ENCODE results near the gene CEP55. TPM values are rescaled to one million over a fixed set of nuclear protein-coding genes. Genes with fewer than 3 reads are reported as not detected.
"Not testable (repeated sequence)": the region's sequence is repeated elsewhere in the genome, so short reads cannot be mapped to it uniquely, and the experiment has no call there.

Gene CEP55
- total and polyA plus RNA-seq, 2 of the 8 experiments (the other 6 are each of a cell fraction or from before 2014, with no cell fraction given), result 7.0 to 19.6 TPM

- H3K56ac ChIP-seq (replicated peaks; ENCODE audit: insufficient read length, low read depth, low read length); H2BK5ac ChIP-seq (ENCODE audit: low read depth, low read length); H3K4ac ChIP-seq (replicated peaks; ENCODE audit: insufficient read length, low read depth, low read length); H3K4me2 ChIP-seq (ENCODE audit: insufficient read depth in 1 of 2, low read depth in 2 of 2, low read length in 2 of 2); H3K79me1 ChIP-seq (ENCODE audit: low read depth, low read length); H3K27ac ChIP-seq (ENCODE audit: low read depth, low read length); H2AK5ac ChIP-seq (ENCODE audit: low read depth, low read length); H2BK120ac ChIP-seq (replicated peaks; ENCODE audit: low read depth, low read length); POLR2A ChIA-PET (ENCODE audit: partially characterized antibody); H4K8ac ChIP-seq (ENCODE audit: extremely low read depth, insufficient read depth, low read length); H4K91ac ChIP-seq (replicated peaks; ENCODE audit: insufficient read length, low read length); H3K18ac ChIP-seq (ENCODE audit: extremely low read depth, low read length); H3K23me2 ChIP-seq (ENCODE audit: low read depth, low read length); H4K5ac ChIP-seq (ENCODE audit: insufficient read length, low read depth, low read length); H3K9ac ChIP-seq (replicated peaks in 1 of 4; ENCODE audit: extremely low read depth in 1 of 4, low read depth in 3 of 4, low read length in 3 of 4); H2AFZ ChIP-seq (ENCODE audit: low read length); H3K27me3 ChIP-seq (replicated peaks in 1 of 4; ENCODE audit: control insufficient read depth in 3 of 4, extremely low read depth in 1 of 4, insufficient read depth in 3 of 4, low read length in 3 of 4); H3K4me3 ChIP-seq (ENCODE audit: extremely low read depth in 1 of 4, insufficient read depth in 2 of 4, low read depth in 3 of 4, low read length in 4 of 4); H2BK12ac ChIP-seq (ENCODE audit: low read depth, low read length); H3K79me2 ChIP-seq (ENCODE audit: control insufficient read depth in 1 of 2, insufficient read depth in 2 of 2, low read length in 2 of 2); H3K9me3 ChIP-seq (ENCODE audit: insufficient read depth in 2 of 2, low read depth in 1 of 2, low read length in 1 of 2); H4K20me1 ChIP-seq (replicated peaks in 1 of 2; ENCODE audit: control insufficient read depth in 1 of 2, insufficient read depth in 2 of 2, low read length in 2 of 2); FAIRE-seq; H3K4me1 ChIP-seq (replicated peaks in 1 of 4; ENCODE audit: control insufficient read depth in 3 of 4, insufficient read depth in 4 of 4, low read length in 3 of 4); H2BK15ac ChIP-seq (ENCODE audit: low read length); DNase-seq (ENCODE audit: low read depth in 1 of 2, low spot score in 2 of 2); H3K23ac ChIP-seq (ENCODE audit: insufficient read length); H3K36me3 ChIP-seq (ENCODE audit: control insufficient read depth in 2 of 4, insufficient read depth in 4 of 4, low read length in 3 of 4); H2BK20ac ChIP-seq (ENCODE audit: low read length); H3K14ac ChIP-seq (ENCODE audit: insufficient read length): not testable (repeated sequence)
- 85% methylated on average over 4 of the region's 4 CpGs; no CpG with 5 or more reads in 1 of the 2 experiments for WGBS, 2 experiments (ENCODE audit: extremely low coverage in 1 of 2, insufficient coverage in 1 of 2, insufficient read length in 1 of 2, insufficient replicate concordance in 2 of 2, low coverage in 1 of 2, low lambda C conversion rate in 2 of 2, missing lambda C conversion rate in 1 of 2)
- CTCF ChIA-PET (ENCODE audit: partially characterized antibody), result interaction anchor here (1.0 to 4.5 kb wide), 3 partner anchors 14 to 59 kb away, joined by 3 to 78 read pairs (median 4); no protein-coding TSS in a partner anchor
Observed at GRCh38 chr10:93540871-93541270, 44.5 kb downstream of the CEP55 start.

Data from H1 (cell line).